Breast epithelium (tissue), 4 donors: ENCODE results near the gene CTSH. TPM values are rescaled to one million over a fixed set of nuclear protein-coding genes. Genes with fewer than 3 reads are reported as not detected.

ENCODE experiments used
- DNase-seq, 2 donors: peaks; one replicate each; pipeline ENCODE4 v3.0.0-alpha.2; 2019; ENCODE audit warnings: low spot score in 2 of 2
- H3K27ac ChIP-seq, 2 donors: fragments of 200-600 bp; sonication (generic) in 1 of 2; one replicate each; pipeline ENCODE4 v1.5.1; 2016 to 2019; ENCODE audit warnings: mild to moderate bottlenecking in 1 of 2
- H3K27me3 ChIP-seq, 2 donors: fragments of 200-600 bp; sonication (generic) in 1 of 2; one replicate each; pipeline versions ENCODE4 v1.5.1 to v1.6.0; 2017 to 2019; ENCODE audit warnings: control low read depth in 1 of 2, mild to moderate bottlenecking in 1 of 2
- H3K36me3 ChIP-seq: fragments of 200-600 bp; one replicate; pipeline ENCODE4 v1.5.1; 2019
- H3K4me1 ChIP-seq, 2 donors: fragments of 200-600 bp; sonication (generic); one replicate each; pipeline ENCODE4 v1.5.1; 2016 to 2019; ENCODE audit warnings: control low read depth in 1 of 2
- H3K4me3 ChIP-seq, 3 donors: fragments of 200-600 bp; sonication (generic); 1 replicate in 2 of 3; 2 replicates in 1 of 3; pipeline ENCODE4 v1.5.1; 2016 to 2019; ENCODE audit warnings: mild to moderate bottlenecking in 3 of 3, moderate library complexity in 2 of 3
- H3K9me3 ChIP-seq, 2 donors: fragments of 200-600 bp; sonication (generic) in 1 of 2; one replicate each; pipeline ENCODE4 v1.5.1; 2016 to 2019; ENCODE audit warnings: control low read depth in 1 of 2
- POLR2A ChIP-seq: fragments of 450-650 bp; IDR thresholded peaks from one replicate; pipeline ENCODE4 v1.6.1; 2016; ENCODE audit warnings: antibody characterized with exemption, mild to moderate bottlenecking, moderate library complexity
- POLR2AphosphoS5 ChIP-seq, 3 donors: sonication (generic); formaldehyde crosslinking; IDR thresholded peaks; one replicate each; pipeline ENCODE4 v1.6.1; 2017; ENCODE audit warnings: antibody characterized with exemption in 3 of 3
- intact Hi-C: fragments of 100-400 bp; cut with DNase I; formaldehyde crosslinking; loops from one replicate; pipeline ENCODE4 v1.15.1; 2023; ENCODE audit warnings: low total_unique reads
- total RNA-seq, 3 donors: library from RNA; depleted of rRNA; stranded (reverse); fragments of >200 nt; gene quantifications; one replicate each; pipeline ENCODE4 v1.1.0, GENCODE V29; 2016
- TF ChIP-seq, protein P1 (sequence below), 3 donors: fragments of 450-650 bp; IDR thresholded peaks; one replicate each; pipeline ENCODE4 v1.5.1; 2016 to 2017; ENCODE audit warnings: antibody characterized with exemption in 3 of 3, mild to moderate bottlenecking in 3 of 3, moderate library complexity in 3 of 3

CTSH gene
- total RNA-seq, 3 donors from 2014 or later, result 158 to 272 (median 163) TPM

DNA sequence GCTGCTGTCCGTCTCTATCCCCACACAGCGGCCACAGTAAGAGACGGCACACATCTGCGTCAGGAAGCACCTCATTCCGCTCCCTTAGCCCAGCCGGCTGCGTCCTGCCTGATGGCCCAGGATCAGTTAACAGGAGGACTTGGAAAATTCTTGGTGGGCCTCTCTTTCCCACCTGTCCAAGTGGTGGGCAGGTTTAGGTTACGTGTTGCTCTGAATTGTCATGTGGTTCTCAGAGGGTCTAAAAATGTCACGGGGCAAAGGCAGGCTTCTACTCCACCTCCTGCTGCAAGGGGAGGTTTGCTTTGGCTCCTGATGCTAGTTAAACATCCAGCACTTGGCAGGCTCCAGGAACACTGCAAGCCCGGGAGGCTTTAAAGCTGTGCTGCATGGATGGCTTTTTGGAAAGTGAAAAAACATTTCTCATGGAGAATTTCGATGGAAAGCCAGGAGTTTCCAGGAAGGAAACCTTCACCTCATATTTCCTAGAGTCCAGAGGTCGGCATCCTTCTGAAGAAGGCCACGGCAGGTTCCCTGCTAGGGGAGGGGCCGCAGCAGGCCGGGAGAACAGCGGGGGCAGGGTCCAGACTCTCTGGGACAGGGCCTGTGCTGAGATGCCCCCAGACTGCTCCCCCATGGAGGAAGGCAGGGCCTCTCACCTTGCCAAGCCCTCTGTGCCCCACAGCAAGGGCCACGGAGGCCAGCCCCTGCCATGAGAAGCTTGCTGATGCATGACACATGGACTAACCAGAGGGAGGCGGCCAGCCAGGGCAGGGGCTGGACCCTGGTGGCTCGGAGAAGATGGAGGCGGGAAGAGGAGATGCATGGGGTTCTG lies 10.8 kb downstream of the CTSH start:
- Histone ChIP-seq H3K4me1 (peaks cover 20 to 21% of the 10 kb centered on the region in 2 donors), H3K27ac (peak overlapping the region; percentile 33 to 64), H3K9me3 (no peaks in the 10 kb centered on the region), H3K4me3 (no peak overlapping the region), H3K36me3 (no peaks in the 10 kb centered on the region), H3K27me3 (no peaks in the 10 kb centered on the region)
- TF ChIP-seq, protein P1, sequence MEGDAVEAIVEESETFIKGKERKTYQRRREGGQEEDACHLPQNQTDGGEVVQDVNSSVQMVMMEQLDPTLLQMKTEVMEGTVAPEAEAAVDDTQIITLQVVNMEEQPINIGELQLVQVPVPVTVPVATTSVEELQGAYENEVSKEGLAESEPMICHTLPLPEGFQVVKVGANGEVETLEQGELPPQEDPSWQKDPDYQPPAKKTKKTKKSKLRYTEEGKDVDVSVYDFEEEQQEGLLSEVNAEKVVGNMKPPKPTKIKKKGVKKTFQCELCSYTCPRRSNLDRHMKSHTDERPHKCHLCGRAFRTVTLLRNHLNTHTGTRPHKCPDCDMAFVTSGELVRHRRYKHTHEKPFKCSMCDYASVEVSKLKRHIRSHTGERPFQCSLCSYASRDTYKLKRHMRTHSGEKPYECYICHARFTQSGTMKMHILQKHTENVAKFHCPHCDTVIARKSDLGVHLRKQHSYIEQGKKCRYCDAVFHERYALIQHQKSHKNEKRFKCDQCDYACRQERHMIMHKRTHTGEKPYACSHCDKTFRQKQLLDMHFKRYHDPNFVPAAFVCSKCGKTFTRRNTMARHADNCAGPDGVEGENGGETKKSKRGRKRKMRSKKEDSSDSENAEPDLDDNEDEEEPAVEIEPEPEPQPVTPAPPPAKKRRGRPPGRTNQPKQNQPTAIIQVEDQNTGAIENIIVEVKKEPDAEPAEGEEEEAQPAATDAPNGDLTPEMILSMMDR (IDR thresholded peaks at IDR 0.05), result no peak
- TF ChIP-seq POLR2A (no peak), POLR2AphosphoS5 (IDR thresholded peaks at IDR 0.05) (no peak)
- intact Hi-C loops, result no loop called here
- peak in 1 of 2 donors; percentile 53 for DNase-seq

GRCh38 chr15:78933187-78933822 lies 11.5 kb downstream of the CTSH start:
- no peak for DNase-seq
- no peak overlapping the region for H3K4me3 ChIP-seq
- TF ChIP-seq POLR2AphosphoS5 (IDR thresholded peaks at IDR 0.05) (no peak), POLR2A (no peak)
- TF ChIP-seq, protein P1 (IDR thresholded peaks at IDR 0.05), result no peak
- H3K36me3 ChIP-seq, result no peaks in the 10 kb centered on the region
- no peaks in the 10 kb centered on the region for H3K27me3 ChIP-seq
- peaks cover 20 to 21% of the 10 kb centered on the region in 2 donors for H3K4me1 ChIP-seq
- H3K9me3 ChIP-seq, result no peaks in the 10 kb centered on the region
- intact Hi-C loops, result no loop called here
- peak overlapping the region; percentile 33 to 64 for H3K27ac ChIP-seq

GRCh38 chr15:78932258-78932808 lies 12.5 kb downstream of the CTSH start:
- H3K27me3 ChIP-seq, result no peaks in the 10 kb centered on the region
- no peaks in the 10 kb centered on the region for H3K36me3 ChIP-seq
- DNase-seq, result no peak
- intact Hi-C loops, result no loop called here
- peak overlapping the region; percentile 88 to 91 for H3K27ac ChIP-seq
- H3K4me3 ChIP-seq, result no peak overlapping the region
- peaks cover 20 to 21% of the 10 kb centered on the region in 2 donors for H3K4me1 ChIP-seq
- no peaks in the 10 kb centered on the region for H3K9me3 ChIP-seq
- TF ChIP-seq POLR2AphosphoS5 (IDR thresholded peaks at IDR 0.05) (no peak), POLR2A (no peak)
- TF ChIP-seq, protein P1 (IDR thresholded peaks at IDR 0.05), result no peak

- no peak for DNase-seq
- Histone ChIP-seq H3K36me3 (no peaks in the 10 kb centered on the region), H3K4me3 (no peak overlapping the region), H3K27ac (peak overlapping the region; percentile 88 to 91), H3K9me3 (no peaks in the 10 kb centered on the region), H3K27me3 (no peaks in the 10 kb centered on the region), H3K4me1 (peaks cover 20 to 21% of the 10 kb centered on the region in 2 donors)
- TF ChIP-seq POLR2A, result no peak
- TF ChIP-seq POLR2AphosphoS5 (IDR thresholded peaks at IDR 0.05), result no peak
- TF ChIP-seq, protein P1 (IDR thresholded peaks at IDR 0.05), result no peak
- intact Hi-C loops, result no loop called here
Measured at GRCh38 chr15:78931439-78932257, 13.2 kb downstream of the CTSH start.
